Right lobe of liver (tissue), 4 donors: ENCODE measurements around the gene SNX9.
"Not testable (repeated sequence)": the region's sequence is repeated elsewhere in the genome, so short reads cannot be mapped to it uniquely, and the experiment has no call there.

Source experiments
- POLR2A ChIP-seq: fragments of 450-650 bp; IDR thresholded peaks from one replicate; pipeline ENCODE4 v1.6.1; 2017; ENCODE audit warnings: antibody characterized with exemption, mild to moderate bottlenecking
- TF ChIP-seq, protein P1 (sequence below), 4 donors: fragments of 200-600 bp in 3 of 4; fragments of 450-650 bp in 1 of 4; IDR thresholded peaks; one replicate each; pipeline versions ENCODE4 v1.5.1 to v1.8.0; 2016 to 2022; ENCODE audit warnings: antibody characterized with exemption in 4 of 4, mild to moderate bottlenecking in 2 of 4
- donor health status: DM: no; HTN: no; CAD: no.
- donor health status: DM: no; HTN: no; CAD: no.
- donor health status: DM: no; HTN: yes; CAD: no.

DNA sequence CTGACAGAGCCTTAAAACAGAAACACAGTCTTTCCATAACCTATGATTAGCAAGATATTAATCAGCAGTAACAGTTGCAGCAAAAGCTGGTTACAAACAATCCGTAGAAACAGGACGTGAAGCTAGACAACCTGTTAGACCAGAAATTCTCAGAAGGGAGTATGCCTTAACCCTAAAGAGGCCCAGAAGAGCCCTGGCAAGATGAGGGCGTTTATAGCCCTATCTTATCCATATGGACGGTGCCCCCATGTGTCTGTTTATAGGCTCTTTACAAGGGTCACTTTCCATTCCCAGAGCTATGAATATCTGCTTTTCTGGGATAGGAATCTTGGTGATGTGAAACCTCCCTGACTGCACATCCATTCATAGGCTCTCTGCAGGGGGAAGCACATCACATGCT, 77.7 kb downstream of the SNX9 start:
- not testable (repeated sequence) for TF ChIP-seq POLR2A
- TF ChIP-seq, protein P1, sequence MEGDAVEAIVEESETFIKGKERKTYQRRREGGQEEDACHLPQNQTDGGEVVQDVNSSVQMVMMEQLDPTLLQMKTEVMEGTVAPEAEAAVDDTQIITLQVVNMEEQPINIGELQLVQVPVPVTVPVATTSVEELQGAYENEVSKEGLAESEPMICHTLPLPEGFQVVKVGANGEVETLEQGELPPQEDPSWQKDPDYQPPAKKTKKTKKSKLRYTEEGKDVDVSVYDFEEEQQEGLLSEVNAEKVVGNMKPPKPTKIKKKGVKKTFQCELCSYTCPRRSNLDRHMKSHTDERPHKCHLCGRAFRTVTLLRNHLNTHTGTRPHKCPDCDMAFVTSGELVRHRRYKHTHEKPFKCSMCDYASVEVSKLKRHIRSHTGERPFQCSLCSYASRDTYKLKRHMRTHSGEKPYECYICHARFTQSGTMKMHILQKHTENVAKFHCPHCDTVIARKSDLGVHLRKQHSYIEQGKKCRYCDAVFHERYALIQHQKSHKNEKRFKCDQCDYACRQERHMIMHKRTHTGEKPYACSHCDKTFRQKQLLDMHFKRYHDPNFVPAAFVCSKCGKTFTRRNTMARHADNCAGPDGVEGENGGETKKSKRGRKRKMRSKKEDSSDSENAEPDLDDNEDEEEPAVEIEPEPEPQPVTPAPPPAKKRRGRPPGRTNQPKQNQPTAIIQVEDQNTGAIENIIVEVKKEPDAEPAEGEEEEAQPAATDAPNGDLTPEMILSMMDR (IDR thresholded peaks at IDR 0.05), result not testable (repeated sequence)
